NOMO-1 treated with DMSO at 0.1 percent for 48 hours (cell line): Measurements from ENCODE around the gene ZNF860.
"Not testable (repeated sequence)": the region's sequence is repeated elsewhere in the genome, so short reads cannot be mapped to it uniquely, and the experiment has no call there.

Experiments used
- DNase-seq: peaks from one replicate; lab custom pipeline; 2025; ENCODE audit not compliant: unreplicated experiment; lab: John Stamatoyannopoulos, UW

Gene ZNF860

GRCh38 chr3:31995026-31995425, 13.5 kb downstream of the ZNF860 start:
- DNase-seq = not testable (repeated sequence)

- no peak for DNase-seq
Measured at GRCh38 chr3:31996195-31996594, 14.6 kb downstream of the ZNF860 start.

- no peak for DNase-seq
Measured at GRCh38 chr3:31997500-31997899, 15.9 kb downstream of the ZNF860 start.

GRCh38 chr3:31999907-32000439, 18.4 kb downstream of the ZNF860 start:
- DNase-seq = no peak

GRCh38 chr3:32000877-32001276, 19.3 kb downstream of the ZNF860 start:
- no peak for DNase-seq

- DNase-seq = peak; percentile 7
Measured at GRCh38 chr3:32002561-32003368, 21.2 kb downstream of the ZNF860 start.

GRCh38 chr3:32003380-32003779, 21.8 kb downstream of the ZNF860 start:
- no peak for DNase-seq

GRCh38 chr3:32004113-32004765, 22.7 kb downstream of the ZNF860 start:
- DNase-seq = no peak

- DNase-seq = no peak
Measured at GRCh38 chr3:32009101-32009500, 27.6 kb downstream of the ZNF860 start.

- DNase-seq = no peak
Measured at GRCh38 chr3:32009957-32010356, 28.4 kb downstream of the ZNF860 start.

- not testable (repeated sequence) for DNase-seq
Measured at GRCh38 chr3:32010699-32011098, 29.1 kb downstream of the ZNF860 start.

- not testable (repeated sequence) for DNase-seq
Measured at GRCh38 chr3:32015638-32016037, 34.1 kb downstream of the ZNF860 start.

GRCh38 chr3:32017286-32017685, 35.7 kb downstream of the ZNF860 start:
- DNase-seq = no peak

- peak; percentile 42 for DNase-seq
Measured at GRCh38 chr3:32018757-32019564, 37.4 kb downstream of the ZNF860 start.

GRCh38 chr3:32021155-32021554, 39.6 kb downstream of the ZNF860 start:
- no peak for DNase-seq

- DNase-seq = no peak
Measured at GRCh38 chr3:32021748-32022147, 40.2 kb downstream of the ZNF860 start.

- DNase-seq = no peak
Measured at GRCh38 chr3:32022947-32023346, 41.4 kb downstream of the ZNF860 start.

- DNase-seq = peak; percentile 17
Measured at GRCh38 chr3:32026593-32026992, 45.0 kb downstream of the ZNF860 start.

- DNase-seq = no peak
Measured at GRCh38 chr3:32037932-32038267, 56.4 kb downstream of the ZNF860 start.

- DNase-seq = no peak
Measured at GRCh38 chr3:32041316-32041715, 59.8 kb downstream of the ZNF860 start.
